ENCODE data around the gene DBN1. TPM values are rescaled to one million over a fixed set of nuclear protein-coding genes. Genes with fewer than 3 reads are reported as not detected.

DBN1 gene
- total RNA-seq, 1 experiment from 2014 or later = 195 TPM

GRCh38 chr5:177474002-177474476, 605 bp upstream of the DBN1 start:
- intact Hi-C loops (cut with micrococcal nuclease; ENCODE audit: unreplicated experiment) = no loop called here
- peak overlapping the region in 1 of 2 experiments; percentile 5; a peak in 1 of 4 replicates for H3K4me3 ChIP-seq (ENCODE audit: low read depth in 2 of 2, low read length in 2 of 2)
- in situ Hi-C loops (cut with HindIII; ENCODE audit: low pct_unique_long_range_greater_than_20kb, low sequenced_read_pairs) = no loop called here
- ChIA-PET CTCF (no interaction called here), POLR2A (no interaction called here)
- no peaks in the 10 kb centered on the region for H3K27me3 ChIP-seq (ENCODE audit: control insufficient read depth, insufficient read depth, low read length)
- no peaks in the 10 kb centered on the region; the same call in 1 of the 2 replicates for H3K36me3 ChIP-seq (ENCODE audit: control insufficient read depth, insufficient read depth, low read length)
- peaks cover 34% of the 10 kb centered on the region for H3K4me1 ChIP-seq (ENCODE audit: control insufficient read depth, insufficient read depth, low read length)
- H3K27ac ChIP-seq (ENCODE audit: low read length) = peak overlapping the region; percentile 85; the same call in 1 of the 2 replicates
- TF ChIP-seq, protein P1, sequence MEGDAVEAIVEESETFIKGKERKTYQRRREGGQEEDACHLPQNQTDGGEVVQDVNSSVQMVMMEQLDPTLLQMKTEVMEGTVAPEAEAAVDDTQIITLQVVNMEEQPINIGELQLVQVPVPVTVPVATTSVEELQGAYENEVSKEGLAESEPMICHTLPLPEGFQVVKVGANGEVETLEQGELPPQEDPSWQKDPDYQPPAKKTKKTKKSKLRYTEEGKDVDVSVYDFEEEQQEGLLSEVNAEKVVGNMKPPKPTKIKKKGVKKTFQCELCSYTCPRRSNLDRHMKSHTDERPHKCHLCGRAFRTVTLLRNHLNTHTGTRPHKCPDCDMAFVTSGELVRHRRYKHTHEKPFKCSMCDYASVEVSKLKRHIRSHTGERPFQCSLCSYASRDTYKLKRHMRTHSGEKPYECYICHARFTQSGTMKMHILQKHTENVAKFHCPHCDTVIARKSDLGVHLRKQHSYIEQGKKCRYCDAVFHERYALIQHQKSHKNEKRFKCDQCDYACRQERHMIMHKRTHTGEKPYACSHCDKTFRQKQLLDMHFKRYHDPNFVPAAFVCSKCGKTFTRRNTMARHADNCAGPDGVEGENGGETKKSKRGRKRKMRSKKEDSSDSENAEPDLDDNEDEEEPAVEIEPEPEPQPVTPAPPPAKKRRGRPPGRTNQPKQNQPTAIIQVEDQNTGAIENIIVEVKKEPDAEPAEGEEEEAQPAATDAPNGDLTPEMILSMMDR (IDR thresholded peaks at IDR 0.05) = no peak
- TF ChIP-seq, protein P2, sequence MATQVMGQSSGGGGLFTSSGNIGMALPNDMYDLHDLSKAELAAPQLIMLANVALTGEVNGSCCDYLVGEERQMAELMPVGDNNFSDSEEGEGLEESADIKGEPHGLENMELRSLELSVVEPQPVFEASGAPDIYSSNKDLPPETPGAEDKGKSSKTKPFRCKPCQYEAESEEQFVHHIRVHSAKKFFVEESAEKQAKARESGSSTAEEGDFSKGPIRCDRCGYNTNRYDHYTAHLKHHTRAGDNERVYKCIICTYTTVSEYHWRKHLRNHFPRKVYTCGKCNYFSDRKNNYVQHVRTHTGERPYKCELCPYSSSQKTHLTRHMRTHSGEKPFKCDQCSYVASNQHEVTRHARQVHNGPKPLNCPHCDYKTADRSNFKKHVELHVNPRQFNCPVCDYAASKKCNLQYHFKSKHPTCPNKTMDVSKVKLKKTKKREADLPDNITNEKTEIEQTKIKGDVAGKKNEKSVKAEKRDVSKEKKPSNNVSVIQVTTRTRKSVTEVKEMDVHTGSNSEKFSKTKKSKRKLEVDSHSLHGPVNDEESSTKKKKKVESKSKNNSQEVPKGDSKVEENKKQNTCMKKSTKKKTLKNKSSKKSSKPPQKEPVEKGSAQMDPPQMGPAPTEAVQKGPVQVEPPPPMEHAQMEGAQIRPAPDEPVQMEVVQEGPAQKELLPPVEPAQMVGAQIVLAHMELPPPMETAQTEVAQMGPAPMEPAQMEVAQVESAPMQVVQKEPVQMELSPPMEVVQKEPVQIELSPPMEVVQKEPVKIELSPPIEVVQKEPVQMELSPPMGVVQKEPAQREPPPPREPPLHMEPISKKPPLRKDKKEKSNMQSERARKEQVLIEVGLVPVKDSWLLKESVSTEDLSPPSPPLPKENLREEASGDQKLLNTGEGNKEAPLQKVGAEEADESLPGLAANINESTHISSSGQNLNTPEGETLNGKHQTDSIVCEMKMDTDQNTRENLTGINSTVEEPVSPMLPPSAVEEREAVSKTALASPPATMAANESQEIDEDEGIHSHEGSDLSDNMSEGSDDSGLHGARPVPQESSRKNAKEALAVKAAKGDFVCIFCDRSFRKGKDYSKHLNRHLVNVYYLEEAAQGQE (IDR thresholded peaks at IDR 0.05; ENCODE audit: insufficient read depth in 1 of 2, low read depth in 2 of 2, low read length in 1 of 2) = no peak
- no peak for TF ChIP-seq SIN3A (IDR thresholded peaks at IDR 0.05; ENCODE audit: borderline replicate concordance, insufficient read depth, low read depth, low read length)
- TF ChIP-seq POLR2AphosphoS5 (IDR thresholded peaks at IDR 0.05; ENCODE audit: low read depth, low read length) = no peak
- no peak for TF ChIP-seq TCF7L2 (IDR thresholded peaks at IDR 0.05; ENCODE audit: low read depth, low read length)
- DNase-seq (ENCODE audit: low read depth, low spot score) = no peak
- H3K9me3 ChIP-seq (ENCODE audit: control insufficient read depth, insufficient read depth, low read depth, low read length) = no peaks in the 10 kb centered on the region
- ATAC-seq = no peak
- BruUV-seq (replicated peaks) = no TSS peak

GRCh38 chr5:177472460-177473442, 683 bp downstream of the DBN1 start:
- DNase-seq (ENCODE audit: low read depth, low spot score) (no peak), ATAC-seq (peak; percentile 60)
- in situ Hi-C loops (cut with HindIII; ENCODE audit: low pct_unique_long_range_greater_than_20kb, low sequenced_read_pairs) (no loop called here), intact Hi-C loops (cut with micrococcal nuclease; ENCODE audit: unreplicated experiment) (no loop called here)
- Histone ChIP-seq H3K27ac (ENCODE audit: low read length) (peak overlapping the region; percentile 79), H3K4me1 (ENCODE audit: control insufficient read depth, insufficient read depth, low read length) (peaks cover 34% of the 10 kb centered on the region), H3K27me3 (ENCODE audit: control insufficient read depth, insufficient read depth, low read length) (no peaks in the 10 kb centered on the region), H3K9me3 (ENCODE audit: control insufficient read depth, insufficient read depth, low read depth, low read length) (no peaks in the 10 kb centered on the region), H3K36me3 (ENCODE audit: control insufficient read depth, insufficient read depth, low read length) (no peaks in the 10 kb centered on the region; the same call in 1 of the 2 replicates), H3K4me3 (ENCODE audit: low read depth in 2 of 2, low read length in 2 of 2) (peak overlapping the region; percentile 75 to 78)
- ChIA-PET CTCF (interaction anchor here (0.7 kb wide), 1 partner anchor 15 kb away, joined by 6 read pairs; no protein-coding TSS in a partner anchor), POLR2A (interaction anchor here (0.5 to 1.2 kb wide), 4 partner anchors 9 to 70 kb away, joined by 3 to 6 read pairs (median 4); partner anchors contain the start of gene PDLIM7)
- TF ChIP-seq, protein P1 (IDR thresholded peaks at IDR 0.05) = no peak
- TF ChIP-seq POLR2AphosphoS5 (IDR thresholded peaks at IDR 0.05; ENCODE audit: low read depth, low read length) (no peak), SIN3A (IDR thresholded peaks at IDR 0.05; ENCODE audit: borderline replicate concordance, insufficient read depth, low read depth, low read length) (peak; percentile 37; the same call in 1 of the 2 replicates), TCF7L2 (IDR thresholded peaks at IDR 0.05; ENCODE audit: low read depth, low read length) (no peak)
- TF ChIP-seq, protein P2 (IDR thresholded peaks at IDR 0.05; ENCODE audit: insufficient read depth in 1 of 2, low read depth in 2 of 2, low read length in 1 of 2) = no peak
- no TSS peak for BruUV-seq (replicated peaks)
